ENCODE measurements around the gene PRCP.
"Not testable (repeated sequence)": the region's sequence is repeated elsewhere in the genome, so short reads cannot be mapped to it uniquely, and the experiment has no call there.

The PRCP gene

GRCh38 chr11:82883853-82884252 is 16.4 kb downstream of the PRCP start:
- no peak for DNase-seq
- in situ Hi-C loops (cut with MboI; ENCODE audit: low pct_unique_long_range_greater_than_20kb, low sequenced_read_pairs): no loop called here

- in situ Hi-C loops (cut with MboI; ENCODE audit: low pct_unique_long_range_greater_than_20kb, low sequenced_read_pairs): no loop called here
- DNase-seq: no peak
These were observed 25.3 kb downstream of the PRCP start for GRCh38 chr11:82874646-82875523.

- no peak for DNase-seq
- in situ Hi-C loops (cut with MboI; ENCODE audit: low pct_unique_long_range_greater_than_20kb, low sequenced_read_pairs): no loop called here
These were observed 26.3 kb downstream of the PRCP start for GRCh38 chr11:82873919-82874333.

GRCh38 chr11:82872377-82873150 is 27.7 kb downstream of the PRCP start:
- DNase-seq: no peak
- in situ Hi-C loops (cut with MboI; ENCODE audit: low pct_unique_long_range_greater_than_20kb, low sequenced_read_pairs): no loop called here

- no peak for DNase-seq
- in situ Hi-C loops (cut with MboI; ENCODE audit: low pct_unique_long_range_greater_than_20kb, low sequenced_read_pairs): no loop called here
These were observed 28.6 kb downstream of the PRCP start for GRCh38 chr11:82871646-82872045.

GRCh38 chr11:82869657-82870056 is 30.6 kb downstream of the PRCP start:
- DNase-seq: no peak
- in situ Hi-C loops (cut with MboI; ENCODE audit: low pct_unique_long_range_greater_than_20kb, low sequenced_read_pairs): no loop called here

GRCh38 chr11:82867495-82868082 is 32.6 kb downstream of the PRCP start:
- in situ Hi-C loops (cut with MboI; ENCODE audit: low pct_unique_long_range_greater_than_20kb, low sequenced_read_pairs): no loop called here
- DNase-seq: peak; percentile 81

GRCh38 chr11:82865841-82866240 is 34.4 kb downstream of the PRCP start:
- no peak for DNase-seq
- in situ Hi-C loops (cut with MboI; ENCODE audit: low pct_unique_long_range_greater_than_20kb, low sequenced_read_pairs): no loop called here

- peak; percentile 59 for DNase-seq
- in situ Hi-C loops (cut with MboI; ENCODE audit: low pct_unique_long_range_greater_than_20kb, low sequenced_read_pairs): no loop called here
These were observed 36.0 kb downstream of the PRCP start for GRCh38 chr11:82864268-82864667.

GRCh38 chr11:82863209-82863608 is 37.0 kb downstream of the PRCP start:
- in situ Hi-C loops (cut with MboI; ENCODE audit: low pct_unique_long_range_greater_than_20kb, low sequenced_read_pairs): no loop called here
- DNase-seq: no peak

GRCh38 chr11:82862379-82862778 is 37.9 kb downstream of the PRCP start:
- in situ Hi-C loops (cut with MboI; ENCODE audit: low pct_unique_long_range_greater_than_20kb, low sequenced_read_pairs): no loop called here

GRCh38 chr11:82859750-82860149 is 40.5 kb downstream of the PRCP start:
- in situ Hi-C loops (cut with MboI; ENCODE audit: low pct_unique_long_range_greater_than_20kb, low sequenced_read_pairs): no loop called here

More at GRCh38 chr11:82862379-82862778, 37.9 kb downstream of the PRCP start:
- DNase-seq: no peak

GRCh38 chr11:82858556-82859091 is 41.6 kb downstream of the PRCP start:
- no peak for DNase-seq
- in situ Hi-C loops (cut with MboI; ENCODE audit: low pct_unique_long_range_greater_than_20kb, low sequenced_read_pairs): no loop called here

More at GRCh38 chr11:82859750-82860149, 40.5 kb downstream of the PRCP start:
- no peak for DNase-seq

- in situ Hi-C loops (cut with MboI; ENCODE audit: low pct_unique_long_range_greater_than_20kb, low sequenced_read_pairs): no loop called here
- DNase-seq: no peak
These were observed 42.1 kb downstream of the PRCP start for GRCh38 chr11:82858133-82858532.

GRCh38 chr11:82857145-82857544 is 43.1 kb downstream of the PRCP start:
- in situ Hi-C loops (cut with MboI; ENCODE audit: low pct_unique_long_range_greater_than_20kb, low sequenced_read_pairs): no loop called here
- DNase-seq: no peak

- in situ Hi-C loops (cut with MboI; ENCODE audit: low pct_unique_long_range_greater_than_20kb, low sequenced_read_pairs): no loop called here
- no peak for DNase-seq
These were observed 44.6 kb downstream of the PRCP start for GRCh38 chr11:82855616-82856015.

- in situ Hi-C loops (cut with MboI; ENCODE audit: low pct_unique_long_range_greater_than_20kb, low sequenced_read_pairs); DNase-seq: not testable (repeated sequence)
These were observed 45.3 kb downstream of the PRCP start for GRCh38 chr11:82854916-82855315.

GRCh38 chr11:82854242-82854641 is 46.0 kb downstream of the PRCP start:
- no peak for DNase-seq
- in situ Hi-C loops (cut with MboI; ENCODE audit: low pct_unique_long_range_greater_than_20kb, low sequenced_read_pairs): no loop called here

GRCh38 chr11:82848829-82849228 is 51.4 kb downstream of the PRCP start:
- in situ Hi-C loops (cut with MboI; ENCODE audit: low pct_unique_long_range_greater_than_20kb, low sequenced_read_pairs): no loop called here

More at GRCh38 chr11:82848829-82849228, 51.4 kb downstream of the PRCP start:
- no peak for DNase-seq

Data from KBM-7 (cell line).